ENCODE data around the gene DDX31. TPM values are rescaled to one million over a fixed set of nuclear protein-coding genes. Genes with fewer than 3 reads are reported as not detected.

DDX31 gene
- total RNA-seq, 1 experiment from 2014 or later, result 25.8 TPM

DNA sequence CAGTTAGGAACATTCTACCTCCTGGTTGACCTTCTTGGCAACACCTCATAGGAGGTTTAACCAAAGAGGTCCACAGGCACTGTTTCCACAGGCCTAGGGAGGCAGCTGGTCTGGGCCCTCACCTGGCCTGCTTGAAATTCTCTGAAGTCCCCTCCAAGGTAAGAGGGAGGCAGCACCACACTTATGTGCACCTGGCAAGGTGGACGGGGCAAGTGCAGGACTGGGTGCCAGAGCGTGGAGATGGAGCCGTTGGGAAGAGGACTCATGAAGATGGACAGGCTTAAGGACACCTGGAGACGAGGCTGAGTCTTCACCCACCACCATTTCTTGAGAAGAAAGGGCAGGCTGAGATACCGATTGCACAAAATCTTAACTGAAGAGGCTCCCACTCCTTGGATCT, 94.0 kb downstream of the DDX31 start:
- Histone ChIP-seq H3K36me3 (ENCODE audit: control insufficient read depth in 1 of 2, insufficient read depth in 2 of 2, low read length in 2 of 2) (no peaks in the 10 kb centered on the region), H3K4me3 (replicated peaks in 1 of 2; ENCODE audit: low read depth in 1 of 2, low read length in 2 of 2) (no peak overlapping the region), H3K27me3 (ENCODE audit: insufficient read depth, low read length) (peaks cover 20% of the 10 kb centered on the region), H3K79me2 (ENCODE audit: insufficient read depth, low read length) (no peaks in the 10 kb centered on the region), H3K9me2 (ENCODE audit: insufficient read depth) (no peaks in the 10 kb centered on the region), H3K4me1 (ENCODE audit: control insufficient read depth in 1 of 2, insufficient read depth in 2 of 2, low read length in 2 of 2) (peaks cover 0 to 6% of the 10 kb centered on the region in 2 experiments; a peak in 2 of 4 replicates), H4K20me1 (ENCODE audit: insufficient read depth) (no peaks in the 10 kb centered on the region), H3K9ac (ENCODE audit: low read length) (no peak overlapping the region), H3K9me3 (ENCODE audit: control insufficient read depth in 1 of 2, insufficient read depth in 1 of 2, low read depth in 1 of 2, low read length in 2 of 2) (no peaks in the 10 kb centered on the region), H2AFZ (ENCODE audit: low read depth, low read length, poor library complexity, severe bottlenecking) (no peak overlapping the region), H3K27ac (ENCODE audit: low read depth, low read length) (no peak overlapping the region), H3K4me2 (ENCODE audit: low read length) (no peak overlapping the region)
- DNase-seq (ENCODE audit: low read depth, low spot score), result no peak
- ChIA-PET RAD21 (ENCODE audit: low non-redundant PET in 1 of 2, low total read pairs in 2 of 2, uncharacterized antibody in 2 of 2, unreplicated experiment in 2 of 2) (no interaction called here), CTCF (interaction anchor here (1.2 kb wide), 1 partner anchor 166 kb away, joined by 4 read pairs; the partner anchor contains the start of gene CFAP77), POLR2A (no interaction called here)
- no peak for ATAC-seq
- no peak for TF ChIP-seq YY1 (IDR thresholded peaks at IDR 0.05; ENCODE audit: extremely low read depth, insufficient replicate concordance, low read depth, low read length)
- TF ChIP-seq SP1 (IDR thresholded peaks at IDR 0.05; ENCODE audit: low read depth), result no peak
- TF ChIP-seq TCF7L2 (IDR thresholded peaks at IDR 0.05; ENCODE audit: borderline replicate concordance, extremely low read depth, insufficient read depth, insufficient read length), result no peak
- TF ChIP-seq CBX3 (IDR thresholded peaks at IDR 0.05; ENCODE audit: low read depth), result no peak
- no peak for TF ChIP-seq ELF1 (IDR thresholded peaks at IDR 0.05; ENCODE audit: borderline replicate concordance, low read depth)
- TF ChIP-seq EGR1 (IDR thresholded peaks at IDR 0.05; ENCODE audit: low read depth), result no peak
- TF ChIP-seq, protein P1, sequence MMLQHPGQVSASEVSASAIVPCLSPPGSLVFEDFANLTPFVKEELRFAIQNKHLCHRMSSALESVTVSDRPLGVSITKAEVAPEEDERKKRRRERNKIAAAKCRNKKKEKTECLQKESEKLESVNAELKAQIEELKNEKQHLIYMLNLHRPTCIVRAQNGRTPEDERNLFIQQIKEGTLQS (IDR thresholded peaks at IDR 0.05), result no peak
- no peak for TF ChIP-seq JUND (IDR thresholded peaks at IDR 0.05)
- TF ChIP-seq ZBTB33 (IDR thresholded peaks at IDR 0.05; ENCODE audit: extremely low read depth, insufficient replicate concordance, low read length), result no peak
- no peak for TF ChIP-seq POLR2AphosphoS5 (IDR thresholded peaks at IDR 0.05; ENCODE audit: low read depth, low read length)
- TF ChIP-seq SRF (IDR thresholded peaks at IDR 0.05; ENCODE audit: low read depth), result no peak
- TF ChIP-seq, protein P2, sequence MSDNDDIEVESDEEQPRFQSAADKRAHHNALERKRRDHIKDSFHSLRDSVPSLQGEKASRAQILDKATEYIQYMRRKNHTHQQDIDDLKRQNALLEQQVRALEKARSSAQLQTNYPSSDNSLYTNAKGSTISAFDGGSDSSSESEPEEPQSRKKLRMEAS (IDR thresholded peaks at IDR 0.05), result no peak
- no peak for TF ChIP-seq CEBPB (IDR thresholded peaks at IDR 0.05; ENCODE audit: low read depth)
- no peak for TF ChIP-seq SIN3A (IDR thresholded peaks at IDR 0.05; ENCODE audit: low read depth)
- TF ChIP-seq ZFX (IDR thresholded peaks at IDR 0.05), result no peak
- TF ChIP-seq, protein P3, sequence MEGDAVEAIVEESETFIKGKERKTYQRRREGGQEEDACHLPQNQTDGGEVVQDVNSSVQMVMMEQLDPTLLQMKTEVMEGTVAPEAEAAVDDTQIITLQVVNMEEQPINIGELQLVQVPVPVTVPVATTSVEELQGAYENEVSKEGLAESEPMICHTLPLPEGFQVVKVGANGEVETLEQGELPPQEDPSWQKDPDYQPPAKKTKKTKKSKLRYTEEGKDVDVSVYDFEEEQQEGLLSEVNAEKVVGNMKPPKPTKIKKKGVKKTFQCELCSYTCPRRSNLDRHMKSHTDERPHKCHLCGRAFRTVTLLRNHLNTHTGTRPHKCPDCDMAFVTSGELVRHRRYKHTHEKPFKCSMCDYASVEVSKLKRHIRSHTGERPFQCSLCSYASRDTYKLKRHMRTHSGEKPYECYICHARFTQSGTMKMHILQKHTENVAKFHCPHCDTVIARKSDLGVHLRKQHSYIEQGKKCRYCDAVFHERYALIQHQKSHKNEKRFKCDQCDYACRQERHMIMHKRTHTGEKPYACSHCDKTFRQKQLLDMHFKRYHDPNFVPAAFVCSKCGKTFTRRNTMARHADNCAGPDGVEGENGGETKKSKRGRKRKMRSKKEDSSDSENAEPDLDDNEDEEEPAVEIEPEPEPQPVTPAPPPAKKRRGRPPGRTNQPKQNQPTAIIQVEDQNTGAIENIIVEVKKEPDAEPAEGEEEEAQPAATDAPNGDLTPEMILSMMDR (IDR thresholded peaks at IDR 0.05 in 2 of 3, conservative IDR thresholded peaks at IDR 0.05 in 1 of 3; ENCODE audit: borderline replicate concordance in 1 of 3, insufficient read depth in 1 of 3, low read depth in 2 of 3, low read length in 2 of 3), result no peak
- no peak for TF ChIP-seq REST (IDR thresholded peaks at IDR 0.05; ENCODE audit: low read depth)
- TF ChIP-seq EZH2 (IDR thresholded peaks at IDR 0.05), result no peak
- no TSS peak for BruUV-seq (replicated peaks)
- intact Hi-C loops (cut with micrococcal nuclease), result loop anchor here (1.0 to 10.0 kb wide), 5 partner anchors 69 to 814 kb away; no protein-coding TSS in a partner anchor
